ENCODE results near the gene PRDX5.

GRCh38 chr11:64349404-64349803 is 31.5 kb downstream of the PRDX5 start:
- TF ChIP-seq CTCF (IDR thresholded peaks at IDR 0.05) (no peak), EZH2 (IDR thresholded peaks at IDR 0.05; ENCODE audit: borderline replicate concordance, insufficient read depth, low read depth, low read length, poor library complexity, severe bottlenecking) (no peak)

Data from B cell (primary cell).